GM23248 (cell line): ENCODE results near the gene RASGEF1B. TPM values are rescaled to one million over a fixed set of nuclear protein-coding genes. Genes with fewer than 3 reads are reported as not detected.

Experiments
- DNase-seq: peaks from one replicate; pipeline ENCODE4 v3.0.0-alpha.2; 2015
- H2AFZ ChIP-seq: fragments of 200-600 bp; sonication (generic); 2 replicates; pipeline ENCODE4 v1.6.1; 2016; ENCODE audit warnings: antibody characterized with exemption
- H3F3A ChIP-seq: fragments of 200-600 bp; sonication (generic); 2 replicates; pipeline ENCODE4 v1.6.1; 2016; ENCODE audit warnings: mild to moderate bottlenecking, antibody characterized with exemption, mixed run types; ENCODE audit not compliant: insufficient read depth
- H3K27ac ChIP-seq: fragments of 200-600 bp; sonication (generic); 2 replicates; pipeline ENCODE4 v1.5.1; 2016; ENCODE audit warnings: mild to moderate bottlenecking
- H3K27me3 ChIP-seq: fragments of 200-600 bp; sonication (generic); replicated peaks from 2 replicates; pipeline ENCODE4 v1.6.1; 2016; ENCODE audit warnings: mild to moderate bottlenecking; ENCODE audit not compliant: insufficient read depth
- H3K36me3 ChIP-seq: fragments of 200-600 bp; sonication (generic); 2 replicates; pipeline ENCODE4 v1.6.1; 2016; ENCODE audit warnings: low read depth, mild to moderate bottlenecking
- H3K4me1 ChIP-seq: fragments of 200-600 bp; sonication (generic); 2 replicates; pipeline ENCODE4 v1.6.1; 2016; ENCODE audit warnings: mild to moderate bottlenecking; ENCODE audit not compliant: insufficient read depth
- H3K4me2 ChIP-seq: fragments of 200-600 bp; sonication (generic); one replicate; pipeline ENCODE4 v1.6.1; 2016; ENCODE audit warnings: mild to moderate bottlenecking; ENCODE audit not compliant: unreplicated experiment
- H3K4me3 ChIP-seq: fragments of 200-600 bp; sonication (generic); 2 replicates; pipeline ENCODE4 v1.5.1; 2016; ENCODE audit warnings: mild to moderate bottlenecking
- H3K79me2 ChIP-seq: fragments of 200-600 bp; sonication (generic); 2 replicates; pipeline ENCODE4 v1.6.1; 2016; ENCODE audit warnings: mild to moderate bottlenecking; ENCODE audit not compliant: insufficient read depth
- H3K9ac ChIP-seq: fragments of 200-600 bp; sonication (generic); 2 replicates; pipeline ENCODE4 v1.6.1; 2016; ENCODE audit warnings: mild to moderate bottlenecking
- H3K9me2 ChIP-seq: fragments of 200-600 bp; sonication (generic); 2 replicates; pipeline ENCODE4 v1.6.1; 2016; ENCODE audit warnings: mixed run types, mild to moderate bottlenecking, moderate library complexity; ENCODE audit not compliant: insufficient read depth
- H3K9me3 ChIP-seq: fragments of 200-600 bp; sonication (generic); one replicate; pipeline ENCODE4 v1.6.1; 2017; ENCODE audit warnings: low read depth
- H4K20me1 ChIP-seq: fragments of 200-600 bp; sonication (generic); 2 replicates; pipeline ENCODE4 v1.6.0; 2016; ENCODE audit not compliant: insufficient read depth
- EZH2 ChIP-seq: fragments of 200-600 bp; sonication (generic); IDR thresholded peaks from 2 replicates; pipeline ENCODE4 v1.6.1; 2018; ENCODE audit warnings: antibody characterized with exemption, mild to moderate bottlenecking; ENCODE audit not compliant: insufficient read depth, poor library complexity, severe bottlenecking
- EZH2phosphoT487 ChIP-seq: fragments of 200-600 bp; sonication (generic); IDR thresholded peaks from 2 replicates; pipeline ENCODE4 v1.6.1; 2018; ENCODE audit warnings: antibody characterized with exemption, moderate library complexity, mild to moderate bottlenecking, low read depth; ENCODE audit not compliant: insufficient read depth
- WGBS, 2 experiments: methylation state at CpG; one replicate each; pipeline ENCODE4 v1.1.6; 2015 to 2017; ENCODE audit warnings: low lambda C conversion rate in 2 of 2, low coverage in 1 of 2; ENCODE audit errors: missing lambda C conversion rate in 2 of 2; 5-methylcytosine and 5-hydroxymethylcytosine counted together
- in situ Hi-C: fragments of 300-500 bp; cut with MboI; formaldehyde crosslinking; loops from 2 replicates; pipeline ENCODE4 v1.15.0; 2020
- polyA plus RNA-seq: library from polyadenylated mRNA; unstranded; fragments of >200 nt; fragmentation: Nextera tagmentation; extraction: Ambion mirVana; gene quantifications from 2 replicates; pipeline ENCODE4 v1.2.1, GENCODE V29; 2016
- total RNA-seq: library from RNA; depleted of rRNA; stranded (reverse); fragments of >200 nt; shearing (Covaris generic); gene quantifications from 2 replicates; pipeline ENCODE4 v1.2.3, GENCODE V29; 2014

Gene RASGEF1B
- total and polyA plus RNA-seq, 2 experiments from 2014 or later: 0.09 TPM; not detected in 1

- WGBS, 2 experiments: 46 to 50% methylated on average over 2 of the region's 2 CpGs
- H3K4me3 ChIP-seq: no peak overlapping the region
- in situ Hi-C loops: loop anchor here (25.0 kb wide), 1 partner anchor 744 kb away; no protein-coding TSS in a partner anchor
- H3K4me2 ChIP-seq: no peak overlapping the region
- H3K9ac ChIP-seq: no peak overlapping the region
- H3K79me2 ChIP-seq: no peaks in the 10 kb centered on the region
- no peak overlapping the region for H2AFZ ChIP-seq
- H3K36me3 ChIP-seq: no peaks in the 10 kb centered on the region
- H3K4me1 ChIP-seq: peaks cover 9% of the 10 kb centered on the region; the same call in 1 of the 2 replicates
- H3F3A ChIP-seq: no peaks in the 10 kb centered on the region
- no peak overlapping the region for H3K27ac ChIP-seq
- no peaks in the 10 kb centered on the region for H3K9me3 ChIP-seq
- no peaks in the 10 kb centered on the region for H3K9me2 ChIP-seq
- TF ChIP-seq EZH2phosphoT487: no peak
- TF ChIP-seq EZH2: no peak
- no peaks in the 10 kb centered on the region for H4K20me1 ChIP-seq
- no peak for DNase-seq
- peaks cover 43% of the 10 kb centered on the region for H3K27me3 ChIP-seq
Measured at GRCh38 chr4:81468678-81469077, 3.0 kb downstream of the RASGEF1B start.

DNA sequence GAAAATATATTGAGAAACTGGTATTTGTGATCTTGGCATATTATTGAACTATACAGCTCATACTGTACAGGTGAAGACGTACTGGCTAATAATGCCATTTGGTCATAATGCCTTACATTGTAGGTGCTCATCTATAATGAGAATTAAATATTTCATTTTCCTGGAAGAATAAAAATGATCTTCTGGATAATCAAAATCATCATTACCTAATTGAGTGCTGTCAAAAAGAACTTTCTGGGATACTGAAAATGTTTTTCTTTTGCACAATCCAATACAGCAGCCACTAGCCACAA, 4.1 kb downstream of the RASGEF1B start:
- Histone ChIP-seq H3K9me3 (no peaks in the 10 kb centered on the region), H4K20me1 (no peaks in the 10 kb centered on the region), H3K27ac (no peak overlapping the region), H3K4me3 (no peak overlapping the region), H3K4me1 (peaks cover 9% of the 10 kb centered on the region; the same call in 1 of the 2 replicates), H3K36me3 (no peaks in the 10 kb centered on the region), H3K4me2 (no peak overlapping the region), H2AFZ (no peak overlapping the region), H3K9me2 (no peaks in the 10 kb centered on the region), H3K27me3 (peaks cover 39% of the 10 kb centered on the region), H3K9ac (no peak overlapping the region), H3K79me2 (no peaks in the 10 kb centered on the region), H3F3A (no peaks in the 10 kb centered on the region)
- DNase-seq: no peak
- TF ChIP-seq EZH2 (no peak), EZH2phosphoT487 (no peak)
- 0 to 3% methylated on average over 1 of the region's 1 CpG for WGBS, 2 experiments
- in situ Hi-C loops: loop anchor here (25.0 kb wide), 1 partner anchor 745 kb away; no protein-coding TSS in a partner anchor

- DNase-seq: peak; percentile 76
- Histone ChIP-seq H3K4me3 (no peak overlapping the region), H3K27ac (no peak overlapping the region), H3F3A (no peaks in the 10 kb centered on the region), H3K79me2 (no peaks in the 10 kb centered on the region), H4K20me1 (no peaks in the 10 kb centered on the region), H3K9me3 (no peaks in the 10 kb centered on the region), H3K9me2 (no peaks in the 10 kb centered on the region), H3K27me3 (peaks cover 35% of the 10 kb centered on the region), H3K9ac (no peak overlapping the region), H3K36me3 (no peaks in the 10 kb centered on the region), H2AFZ (no peak overlapping the region), H3K4me2 (no peak overlapping the region), H3K4me1 (peaks cover 9% of the 10 kb centered on the region; the same call in 1 of the 2 replicates)
- WGBS, 2 experiments: 23% methylated on average over 5 of the region's 5 CpGs
- in situ Hi-C loops: loop anchor here (25.0 kb wide), 1 partner anchor 745 kb away; no protein-coding TSS in a partner anchor
- TF ChIP-seq EZH2phosphoT487 (no peak), EZH2 (no peak)
Measured at GRCh38 chr4:81466841-81467671, 4.7 kb downstream of the RASGEF1B start.

GRCh38 chr4:81465406-81466340, 6.0 kb downstream of the RASGEF1B start:
- Histone ChIP-seq H3K4me2 (no peak overlapping the region), H3K4me1 (peaks cover 6% of the 10 kb centered on the region; the same call in 1 of the 2 replicates), H3K9me2 (no peaks in the 10 kb centered on the region), H4K20me1 (no peaks in the 10 kb centered on the region), H3F3A (no peaks in the 10 kb centered on the region), H3K36me3 (no peaks in the 10 kb centered on the region), H3K79me2 (no peaks in the 10 kb centered on the region), H3K9ac (no peak overlapping the region), H3K9me3 (no peaks in the 10 kb centered on the region), H2AFZ (no peak overlapping the region), H3K27ac (no peak overlapping the region), H3K27me3 (peaks cover 30% of the 10 kb centered on the region), H3K4me3 (no peak overlapping the region)
- in situ Hi-C loops: loop anchor here (25.0 kb wide), 1 partner anchor 747 kb away; no protein-coding TSS in a partner anchor
- WGBS, 2 experiments: 62 to 68% methylated on average over 8 of the region's 8 CpGs
- TF ChIP-seq EZH2 (no peak), EZH2phosphoT487 (no peak)
- no peak for DNase-seq
